K562 (cell line): ENCODE results near the gene CHCHD6. TPM values are rescaled to one million over a fixed set of nuclear protein-coding genes. Genes with fewer than 3 reads are reported as not detected.

Source experiments
- ATAC-seq: fragments of 200-7000 bp; cut with Tn5 transposase; 3 replicates; pipeline ENCODE4 v1.9.1; 2020; ENCODE audit warnings: moderate library complexity
- BruUV-seq: library from RNA; stranded (reverse); fragments of 400-500 nt; replicated peaks from 2 replicates; lab custom pipeline; 2021; lab: Mats Ljungman, UMichigan
- CTCF ChIA-PET: fragments of 300-600 bp; formaldehyde crosslinking; extraction: SDS; loops from one replicate; lab custom pipeline; 2021; ENCODE audit warnings: low intra/inter-chr PET ratio; lab: Yijun Ruan, JAX
- POLR2A ChIA-PET: fragments of 300-600, 350-650 bp; sonication (Branson Sonifier 250); formaldehyde crosslinking; extraction: SDS; loops from one replicate; lab custom pipeline; 2021; ENCODE audit warnings: antibody characterized with exemption, inconsistent platforms; lab: Yijun Ruan, JAX
- DNase-seq, 4 experiments: peaks; one replicate each; pipeline versions ENCODE4 v3.0.0 to v3.0.0-alpha.2; 2011 to 2018; ENCODE audit warnings: low spot score in 3 of 4, mixed read lengths in 3 of 4; ENCODE audit errors: extremely low read depth in 1 of 4
- FAIRE-seq: peaks from 2 replicates; lab custom pipeline; 2011; peaks lifted over from hg19 to GRCh38; lab: Jason Lieb, UNC
- H2AFZ ChIP-seq: 2 replicates; pipeline ENCODE4 v1.6.0; 2011; ENCODE audit warnings: low read depth, low read length, control low read depth, inconsistent platforms
- H3K27ac ChIP-seq: fragments of 200-600 bp; 3 replicates; pipeline ENCODE4 v1.8.0; 2011; ENCODE audit warnings: low read depth, mild to moderate bottlenecking, control low read depth, inconsistent platforms, low read length, moderate library complexity, mixed read lengths; ENCODE audit errors: extremely low read depth
- H3K27me3 ChIP-seq, 2 experiments: fragments of 300-600 bp in 1 of 2; 2 replicates in 1 of 2; 3 replicates in 1 of 2; pipeline versions ENCODE4 v1.6.0 to v1.8.0; 2011; ENCODE audit warnings: inconsistent platforms in 2 of 2, low read length in 2 of 2, mild to moderate bottlenecking in 1 of 2, mixed read lengths in 1 of 2, moderate library complexity in 1 of 2; ENCODE audit not compliant: control insufficient read depth in 2 of 2, insufficient read depth in 2 of 2
- H3K36me3 ChIP-seq: fragments of 300-600 bp; 3 replicates; pipeline ENCODE4 v1.8.0; 2011; ENCODE audit warnings: mild to moderate bottlenecking, low read length, inconsistent platforms; ENCODE audit not compliant: control insufficient read depth, insufficient read depth
- H3K4me1 ChIP-seq, 2 experiments: fragments of 200-600 bp in 1 of 2; replicated peaks in 1 of 2; 2 replicates in 1 of 2; 3 replicates in 1 of 2; pipeline versions ENCODE4 v1.5.1 to v1.8.0; 2011; ENCODE audit warnings: inconsistent platforms in 2 of 2, low read length in 2 of 2, mild to moderate bottlenecking in 1 of 2, mixed read lengths in 1 of 2, moderate library complexity in 1 of 2; ENCODE audit not compliant: control insufficient read depth in 2 of 2, insufficient read depth in 2 of 2
- H3K4me2 ChIP-seq: 2 replicates; pipeline ENCODE4 v1.6.1; 2011; ENCODE audit warnings: low read length, control low read depth, inconsistent platforms, mixed read lengths; ENCODE audit not compliant: insufficient read depth
- H3K4me3 ChIP-seq: fragments of 200-600 bp; sonication (generic), shearing (Covaris generic); 2 replicates; pipeline ENCODE4 v1.5.1; 2016; ENCODE audit warnings: control low read depth, inconsistent platforms
- H3K79me2 ChIP-seq: fragments of 200-600 bp; 3 replicates; pipeline ENCODE4 v1.8.0; 2011; ENCODE audit warnings: low read length, inconsistent platforms; ENCODE audit not compliant: control insufficient read depth, insufficient read depth
- H3K9ac ChIP-seq, 2 experiments: 2 replicates each; pipeline versions ENCODE4 v1.6.0 to v1.6.1; 2011; ENCODE audit warnings: low read depth in 2 of 2, low read length in 2 of 2, control low read depth in 1 of 2, inconsistent platforms in 1 of 2, mild to moderate bottlenecking in 1 of 2, mixed read lengths in 1 of 2; ENCODE audit not compliant: insufficient read depth in 1 of 2
- H3K9me1 ChIP-seq: one replicate; pipeline ENCODE4 v1.6.0; 2011; ENCODE audit warnings: inconsistent platforms, mild to moderate bottlenecking, low read length, moderate library complexity; ENCODE audit not compliant: control insufficient read depth, insufficient read depth
- H3K9me3 ChIP-seq: replicated peaks from 2 replicates; pipeline ENCODE4 v1.5.1; 2011; ENCODE audit warnings: low read depth, low read length, inconsistent platforms; ENCODE audit not compliant: control insufficient read depth, insufficient read depth
- H4K20me1 ChIP-seq: replicated peaks from 2 replicates; pipeline ENCODE4 v1.6.1; 2011; ENCODE audit warnings: low read length, inconsistent platforms, mixed read lengths; ENCODE audit not compliant: control insufficient read depth, insufficient read depth
- BRCA1 ChIP-seq, 2 experiments: fragments of 450-650 bp in 1 of 2; sonication (generic) in 1 of 2; formaldehyde crosslinking in 1 of 2; IDR thresholded peaks; 2 replicates each; pipeline versions ENCODE4 v1.5.0 to v1.6.1; 2017 to 2020; ENCODE audit warnings: mild to moderate bottlenecking in 1 of 2, missing genetic modification reagents in 1 of 2
- CREBBP ChIP-seq: IDR thresholded peaks from one replicate; pipeline ENCODE4 v1.6.1; 2012; ENCODE audit warnings: low read depth, mild to moderate bottlenecking, control low read depth, inconsistent platforms, low read length
- CTCF ChIP-seq, 3 experiments: IDR thresholded peaks in 2 of 3; conservative IDR thresholded peaks in 1 of 3; 2 replicates each; pipeline ENCODE4 v1.5.1; 2011 to 2012; ENCODE audit warnings: low read length in 3 of 3, mild to moderate bottlenecking in 3 of 3, control low read depth in 2 of 3, improper control_type of control experiment in 1 of 3, inconsistent platforms in 1 of 3, low read depth in 1 of 3, mixed read lengths in 1 of 3, moderate library complexity in 1 of 3; ENCODE audit not compliant: insufficient read depth in 2 of 3
- NONO ChIP-seq, 2 experiments: fragments of 200-400 bp in 1 of 2; fragments of 450-650 bp in 1 of 2; formaldehyde crosslinking in 1 of 2; IDR thresholded peaks; 2 replicates each; pipeline ENCODE4 v1.6.1; 2017; ENCODE audit warnings: low read depth in 2 of 2, mild to moderate bottlenecking in 2 of 2, moderate library complexity in 2 of 2, low read length in 1 of 2
- RAD21 ChIP-seq, 2 experiments: fragments of 250-450 bp in 1 of 2; fragments of 450-650 bp in 1 of 2; sonication (Bioruptor Pico) in 1 of 2; formaldehyde crosslinking in 1 of 2; IDR thresholded peaks in 1 of 2; conservative IDR thresholded peaks in 1 of 2; 2 replicates each; pipeline versions ENCODE4 v1.4.0 to v1.8.0; 2020 to 2022; ENCODE audit warnings: mild to moderate bottlenecking in 2 of 2, moderate library complexity in 1 of 2
- RBFOX2 ChIP-seq: fragments of 200-400 bp; formaldehyde crosslinking; IDR thresholded peaks from 2 replicates; pipeline ENCODE4 v1.6.1; 2017; ENCODE audit warnings: low read depth, mild to moderate bottlenecking, low read length, moderate library complexity
- WGBS: fragments of 100-300 bp; shearing (Covaris generic); methylation state at CpG from one replicate; pipeline ENCODE4 v1.1.6; 2016; ENCODE audit warnings: low coverage, mixed read lengths; ENCODE audit not compliant: insufficient coverage; ENCODE audit errors: missing lambda C conversion rate; 5-methylcytosine and 5-hydroxymethylcytosine counted together
- in situ Hi-C: fragments of 300-500 bp; cut with MboI; formaldehyde crosslinking; loops from 4 replicates; pipeline ENCODE4 v1.15.0; 2018; ENCODE audit warnings: inconsistent platforms, mixed read lengths
- intact Hi-C: fragments of 100-400 bp; cut with micrococcal nuclease; formaldehyde crosslinking; loops from 2 replicates; pipeline ENCODE4 v1.14.2; 2022
- polyA plus RNA-seq, 8 experiments: library from polyadenylated mRNA; depleted of rRNA in 4 of 8; stranded (reverse) in 5 of 8; unstranded in 3 of 8; fragments of >200 nt; fragmentation: Nextera tagmentation in 2 of 8; fragmentation: Illumina TruSeq in 1 of 8; extraction: Ambion mirVana in 2 of 8; extraction: Trizol in 1 of 8; gene quantifications; 2 replicates each; pipeline versions ENCODE4 v1.2.1 to v1.2.3, GENCODE V29; 2011 to 2014; ENCODE audit warnings: inconsistent platforms in 1 of 8, missing spikeins in 1 of 8
- total RNA-seq, 7 experiments: library from RNA; depleted of rRNA in 6 of 7; stranded (reverse); fragments of >200 nt in 6 of 7; fragmentation: Illumina TruSeq in 2 of 7; extraction: Trizol in 2 of 7; gene quantifications; 2 replicates each; pipeline versions ENCODE4 v1.2.1 to v1.2.3, GENCODE V29; 2011 to 2021; ENCODE audit warnings: low replicate concordance in 1 of 7
- TF ChIP-seq, protein P1 (sequence below): sonication (generic); formaldehyde crosslinking; IDR thresholded peaks from 2 replicates; pipeline ENCODE4 v1.8.0; 2022; ENCODE audit warnings: missing genetic modification reagents, mild to moderate bottlenecking, moderate library complexity, borderline replicate concordance

CHCHD6 gene
- total and polyA plus RNA-seq, 9 of the 15 experiments (the other 6 are each of a cell fraction or from before 2014, with no cell fraction given): 4.6 to 18.6 (median 10.9) TPM

DNA sequence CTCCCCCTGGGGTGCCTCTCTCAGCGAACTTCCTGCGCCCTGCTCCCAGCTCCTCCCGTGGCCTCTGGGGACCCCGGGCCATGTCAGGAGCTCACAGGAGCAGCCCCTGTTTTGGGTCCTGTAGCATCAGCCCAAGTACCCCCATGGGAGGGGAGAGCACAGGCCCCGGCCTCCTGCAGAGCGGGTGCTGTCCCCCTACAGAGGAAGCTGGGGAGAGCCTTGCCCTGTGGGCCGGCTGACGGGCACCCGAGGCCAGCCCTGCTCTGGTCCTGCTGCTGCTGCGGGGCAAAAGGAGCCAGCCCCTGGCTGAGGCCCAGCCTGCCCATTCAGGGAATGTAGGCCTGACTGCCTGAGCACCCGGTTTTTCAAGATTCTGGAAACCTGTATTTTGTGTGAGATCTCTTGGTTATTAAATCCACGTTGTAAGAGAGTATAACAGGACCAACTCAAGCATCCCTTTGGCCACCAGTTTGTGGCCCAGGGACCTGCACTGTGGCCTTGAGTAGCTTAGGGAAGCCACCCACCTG, 291.3 kb downstream of the CHCHD6 start (continued):
- TF ChIP-seq BRCA1 (IDR thresholded peaks at IDR 0.05) (no peak), BRCA1 (CRISPR knock-in tag; IDR thresholded peaks at IDR 0.05) (no peak)

DNA sequence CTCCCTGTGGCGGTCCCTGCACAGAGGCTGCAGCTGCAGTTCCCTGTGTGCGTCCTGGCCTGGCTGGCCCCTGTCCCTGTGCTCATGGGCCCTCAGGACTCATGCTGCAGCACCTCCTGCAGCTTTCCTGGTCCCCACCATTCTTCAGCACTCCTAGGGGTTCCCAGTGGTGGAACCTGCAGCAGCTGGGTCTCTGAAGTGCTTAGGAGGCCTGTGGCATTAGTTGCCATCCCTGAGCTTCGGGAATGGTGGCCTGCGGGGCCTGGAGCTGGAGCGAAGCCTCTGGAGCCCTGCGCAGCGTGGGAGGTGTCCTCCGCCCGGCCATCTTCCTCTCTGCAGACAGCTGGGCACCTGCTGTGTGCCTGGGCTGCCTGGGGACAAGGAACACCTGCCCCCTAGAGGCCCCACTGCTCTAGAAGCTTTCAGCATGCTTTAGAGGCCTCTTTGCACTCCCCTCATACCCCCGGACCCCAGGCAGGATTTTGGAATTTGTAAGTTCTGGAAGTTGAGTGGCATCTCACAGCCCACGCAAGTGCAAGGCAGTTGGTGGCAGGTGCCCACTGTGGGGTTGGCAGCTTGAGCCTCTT, 292.0 kb downstream of the CHCHD6 start:
- Histone ChIP-seq H3K27me3 (no peaks in the 10 kb centered on the region), H3K36me3 (peaks cover 32% of the 10 kb centered on the region; the same call in 1 of the 3 replicates), H3K4me1 (peaks cover 0 to 31% of the 10 kb centered on the region in 2 experiments; a peak in 1 of 5 replicates), H3K4me2 (no peak overlapping the region), H4K20me1 (peaks cover 28% of the 10 kb centered on the region; the same call in 1 of the 2 replicates), H3K9ac (peak overlapping the region in 1 of 2 experiments; percentile 35; a peak in 1 of 4 replicates), H3K27ac (no peak overlapping the region), H3K79me2 (peaks cover 66% of the 10 kb centered on the region), H3K9me1 (peaks cover 3% of the 10 kb centered on the region), H3K4me3 (no peak overlapping the region), H3K9me3 (no peaks in the 10 kb centered on the region), H2AFZ (no peak overlapping the region)
- FAIRE-seq (no peak), DNase-seq (no peak), ATAC-seq (peak; percentile 63)
- intact Hi-C loops (no loop called here), in situ Hi-C loops (no loop called here)
- TF ChIP-seq RBFOX2 (0 out of 2 replicates have a peak, but pooled peaks have one; percentile 31), RAD21 (CRISPR knock-in tag; conservative IDR thresholded peaks at IDR 0.05 in 1 of 2, IDR thresholded peaks at IDR 0.05 in 1 of 2) (0 out of 4 replicates have a peak, but pooled peaks of 1 of the 2 experiments have one; percentile 19), CTCF (IDR thresholded peaks at IDR 0.05 in 2 of 3, conservative IDR thresholded peaks at IDR 0.05 in 1 of 3; ENCODE audit: insufficient read depth in 2 of 3, low read depth in 1 of 3, low read length in 3 of 3) (peak in 1 of 3 experiments; percentile 26; a peak in 1 of 6 replicates), NONO (IDR thresholded peaks at IDR 0.05; ENCODE audit: low read depth in 2 of 2, low read length in 1 of 2) (no peak), CREBBP (no peak)
- TF ChIP-seq, protein P1, sequence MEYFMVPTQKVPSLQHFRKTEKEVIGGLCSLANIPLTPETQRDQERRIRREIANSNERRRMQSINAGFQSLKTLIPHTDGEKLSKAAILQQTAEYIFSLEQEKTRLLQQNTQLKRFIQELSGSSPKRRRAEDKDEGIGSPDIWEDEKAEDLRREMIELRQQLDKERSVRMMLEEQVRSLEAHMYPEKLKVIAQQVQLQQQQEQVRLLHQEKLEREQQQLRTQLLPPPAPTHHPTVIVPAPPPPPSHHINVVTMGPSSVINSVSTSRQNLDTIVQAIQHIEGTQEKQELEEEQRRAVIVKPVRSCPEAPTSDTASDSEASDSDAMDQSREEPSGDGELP (CRISPR knock-in tag): peak; percentile 32; the same call in 1 of the 2 replicates
- 95% methylated on average over 4 of the region's 11 CpGs for WGBS
- ChIA-PET POLR2A (interaction anchor here (0.5 kb wide), 1 partner anchor 10 kb away, joined by 3 read pairs; no protein-coding TSS in a partner anchor), CTCF (no interaction called here)
- BruUV-seq: no TSS peak
